Hepatocyte (in vitro differentiated cells): ENCODE measurements around the gene LILRA2.
"Not testable (repeated sequence)": the region's sequence is repeated elsewhere in the genome, so short reads cannot be mapped to it uniquely, and the experiment has no call there.

Experiments used
- CTCF ChIP-seq: fragments of 200-600 bp; sonication (generic); IDR thresholded peaks from 2 replicates; pipeline ENCODE4 v1.5.1; 2016; ENCODE audit warnings: antibody characterized with exemption, mild to moderate bottlenecking; ENCODE audit not compliant: poor library complexity
- EZH2 ChIP-seq: fragments of 200-600 bp; sonication (generic); IDR thresholded peaks from 2 replicates; pipeline ENCODE4 v1.6.1; 2016; ENCODE audit warnings: antibody characterized with exemption, mild to moderate bottlenecking, borderline replicate concordance
- EZH2phosphoT487 ChIP-seq: fragments of 200-600 bp; sonication (generic); IDR thresholded peaks from one replicate; pipeline ENCODE4 v1.6.1; 2018; ENCODE audit warnings: antibody characterized with exemption, mild to moderate bottlenecking, low read depth, moderate library complexity; ENCODE audit not compliant: unreplicated experiment, severe bottlenecking

- TF ChIP-seq CTCF, EZH2phosphoT487, EZH2: not testable (repeated sequence)
Observed at GRCh38 chr19:54575205-54575604, 1.6 kb downstream of the LILRA2 start.
